Measurements from ENCODE around the gene PIGV.
"Not testable (repeated sequence)": the region's sequence is repeated elsewhere in the genome, so short reads cannot be mapped to it uniquely, and the experiment has no call there.

GRCh38 chr1:26803932-26804331 lies 16.2 kb downstream of the PIGV start:
- not testable (repeated sequence) for TF ChIP-seq CTCF (conservative IDR thresholded peaks at IDR 0.05; ENCODE audit: low read length); EZH2phosphoT487 (IDR thresholded peaks at IDR 0.05; ENCODE audit: borderline replicate concordance)

All from Loucy (cell line).